ENCODE measurements around the gene IL17RD. TPM values are rescaled to one million over a fixed set of nuclear protein-coding genes. Genes with fewer than 3 reads are reported as not detected.

The IL17RD gene
- polyA plus RNA-seq, 1 of the 3 experiments (the other 2 are of a cell fraction), result 2.4 TPM

- Histone ChIP-seq H3K27ac (ENCODE audit: low read depth in 2 of 2, low read length in 1 of 2) (0 out of 4 replicates have a peak overlapping the region, but pooled peaks of 1 of the 2 experiments have one; percentile 13), H3K36me3 (replicated peaks in 1 of 2; ENCODE audit: control insufficient read depth in 1 of 2, insufficient read depth in 2 of 2, low read length in 1 of 2) (no peaks in the 10 kb centered on the region), H3K79me2 (ENCODE audit: insufficient read depth) (no peaks in the 10 kb centered on the region), H2AFZ (ENCODE audit: low read depth) (no peak overlapping the region), H3F3A (replicated peaks; ENCODE audit: insufficient read depth) (peaks cover 4% of the 10 kb centered on the region), H3K9ac (no peak overlapping the region), H3K4me3 (ENCODE audit: low read depth in 2 of 2, low read length in 1 of 2) (no peak overlapping the region), H3K9me3 (no peaks in the 10 kb centered on the region), H3K27me3 (ENCODE audit: insufficient read depth) (no peaks in the 10 kb centered on the region), H4K20me1 (ENCODE audit: insufficient read depth) (no peaks in the 10 kb centered on the region), H3K4me1 (ENCODE audit: control insufficient read depth in 1 of 2, insufficient read depth in 2 of 2, low read depth in 1 of 2, low read length in 1 of 2) (no peaks in the 10 kb centered on the region; a peak in 1 of 4 replicates), H3K4me2 (no peak overlapping the region), H3K9me2 (no peaks in the 10 kb centered on the region)
- ChIA-PET POLR2A (no interaction called here), CTCF (no interaction called here)
- no peak for DNase-seq
- TF ChIP-seq PBX3 (IDR thresholded peaks at IDR 0.05), result no peak
- TF ChIP-seq EZH2phosphoT487 (IDR thresholded peaks at IDR 0.05; ENCODE audit: borderline replicate concordance, low read depth), result no peak
- TF ChIP-seq USF1 (IDR thresholded peaks at IDR 0.05; ENCODE audit: borderline replicate concordance, low read depth), result peak; percentile 27; the same call in 1 of the 2 replicates
- TF ChIP-seq NRF1 (IDR thresholded peaks at IDR 0.05; ENCODE audit: low read depth, low read length), result no peak
- no peak for TF ChIP-seq JUND (IDR thresholded peaks at IDR 0.05)
- TF ChIP-seq RFX5 (IDR thresholded peaks at IDR 0.05; ENCODE audit: low read length), result no peak
- 95% methylated on average over 5 of the region's 9 CpGs for WGBS (ENCODE audit: low lambda C conversion rate)
Measured at GRCh38 chr3:57062101-57062631, 103.0 kb downstream of the IL17RD start.

- Histone ChIP-seq H3K36me3 (replicated peaks in 1 of 2; ENCODE audit: control insufficient read depth in 1 of 2, insufficient read depth in 2 of 2, low read length in 1 of 2) (no peaks in the 10 kb centered on the region), H3F3A (replicated peaks; ENCODE audit: insufficient read depth) (peaks cover 4% of the 10 kb centered on the region), H3K9ac (no peak overlapping the region), H3K4me1 (ENCODE audit: control insufficient read depth in 1 of 2, insufficient read depth in 2 of 2, low read depth in 1 of 2, low read length in 1 of 2) (no peaks in the 10 kb centered on the region; a peak in 1 of 4 replicates), H2AFZ (ENCODE audit: low read depth) (no peak overlapping the region), H4K20me1 (ENCODE audit: insufficient read depth) (no peaks in the 10 kb centered on the region), H3K79me2 (ENCODE audit: insufficient read depth) (no peaks in the 10 kb centered on the region), H3K9me2 (no peaks in the 10 kb centered on the region), H3K4me3 (ENCODE audit: low read depth in 2 of 2, low read length in 1 of 2) (no peak overlapping the region), H3K27me3 (ENCODE audit: insufficient read depth) (no peaks in the 10 kb centered on the region), H3K9me3 (no peaks in the 10 kb centered on the region), H3K4me2 (no peak overlapping the region), H3K27ac (ENCODE audit: low read depth in 2 of 2, low read length in 1 of 2) (0 out of 4 replicates have a peak overlapping the region, but pooled peaks of 1 of the 2 experiments have one; percentile 13)
- no peak for DNase-seq
- CTCF ChIA-PET, result no interaction called here
- no peak for TF ChIP-seq SIN3A (IDR thresholded peaks at IDR 0.05; ENCODE audit: borderline replicate concordance, low read depth, low read length)
- TF ChIP-seq FOXM1 (IDR thresholded peaks at IDR 0.05; ENCODE audit: low read depth), result no peak
- no peak for TF ChIP-seq TAF1 (IDR thresholded peaks at IDR 0.05; ENCODE audit: borderline replicate concordance, low read depth, low read length)
- TF ChIP-seq RFX5 (IDR thresholded peaks at IDR 0.05; ENCODE audit: low read length), result no peak
- TF ChIP-seq FOSL2 (IDR thresholded peaks at IDR 0.05; ENCODE audit: borderline replicate concordance, low read depth), result no peak
- TF ChIP-seq PBX3 (IDR thresholded peaks at IDR 0.05), result no peak
- no peak for TF ChIP-seq POLR2AphosphoS5 (IDR thresholded peaks at IDR 0.05; ENCODE audit: low read depth, low read length)
- no peak for TF ChIP-seq USF1 (IDR thresholded peaks at IDR 0.05; ENCODE audit: borderline replicate concordance, low read depth)
- TF ChIP-seq REST (IDR thresholded peaks at IDR 0.05; ENCODE audit: low read depth, low read length), result no peak
- no peak for TF ChIP-seq JUND (IDR thresholded peaks at IDR 0.05)
- TF ChIP-seq GATA2 (CRISPR knock-in tag; IDR thresholded peaks at IDR 0.05), result no peak
- TF ChIP-seq TCF12 (IDR thresholded peaks at IDR 0.05), result no peak
- TF ChIP-seq FOXJ3 (CRISPR knock-in tag; IDR thresholded peaks at IDR 0.05), result no peak
- POLR2A ChIA-PET, result no interaction called here
- 95% methylated on average over 3 of the region's 3 CpGs for WGBS (ENCODE audit: low lambda C conversion rate)
Measured at GRCh38 chr3:57061556-57061955, 103.6 kb downstream of the IL17RD start.

All from SK-N-SH (cell line).